Liver (tissue), 9 donors: Measurements from ENCODE around the gene CRHR1. TPM values are rescaled to one million over a fixed set of nuclear protein-coding genes. Genes with fewer than 3 reads are reported as not detected.

Experiments
- DNase-seq: peaks from one replicate; pipeline ENCODE4 v3.0.0-alpha.2; 2017; ENCODE audit warnings: low spot score
- H3K27ac ChIP-seq, 2 donors: one replicate each; pipeline ENCODE4 v1.7.0; 2013; ENCODE audit warnings: inconsistent platforms in 2 of 2, low read length in 2 of 2, control low read depth in 1 of 2, low read depth in 1 of 2, mild to moderate bottlenecking in 1 of 2
- H3K27me3 ChIP-seq, 4 donors: one replicate each; pipeline versions ENCODE4 v1.6.1 to v1.7.0; 2013; ENCODE audit warnings: low read length in 3 of 4, inconsistent platforms in 1 of 4, mild to moderate bottlenecking in 1 of 4, moderate library complexity in 1 of 4; ENCODE audit not compliant: control insufficient read depth in 4 of 4, insufficient read depth in 4 of 4
- H3K36me3 ChIP-seq, 4 donors: one replicate each; pipeline versions ENCODE4 v1.6.1 to v1.7.0; 2013; ENCODE audit warnings: low read length in 3 of 4, mild to moderate bottlenecking in 3 of 4, low read depth in 1 of 4, moderate library complexity in 1 of 4; ENCODE audit not compliant: control insufficient read depth in 4 of 4, insufficient read depth in 3 of 4
- H3K4me1 ChIP-seq, 4 donors: one replicate each; pipeline versions ENCODE4 v1.6.1 to v1.7.0; 2013; ENCODE audit warnings: low read length in 3 of 4, mild to moderate bottlenecking in 3 of 4, moderate library complexity in 1 of 4; ENCODE audit not compliant: control insufficient read depth in 4 of 4, insufficient read depth in 4 of 4
- H3K4me3 ChIP-seq, 3 donors: one replicate each; pipeline versions ENCODE4 v1.6.1 to v1.7.0; 2013; ENCODE audit warnings: low read length in 3 of 3, control low read depth in 1 of 3, low read depth in 1 of 3, mild to moderate bottlenecking in 1 of 3
- H3K9ac ChIP-seq, 2 donors: one replicate each; pipeline ENCODE4 v1.7.0; 2013; ENCODE audit warnings: low read length in 2 of 2, mild to moderate bottlenecking in 2 of 2, moderate library complexity in 2 of 2, control low read depth in 1 of 2, low read depth in 1 of 2
- H3K9me3 ChIP-seq, 4 donors: one replicate each; pipeline versions ENCODE4 v1.6.1 to v1.7.0; 2013; ENCODE audit warnings: low read length in 3 of 4; ENCODE audit not compliant: control insufficient read depth in 4 of 4
- EGR1 ChIP-seq, 2 donors: IDR thresholded peaks; 2 replicates each; pipeline ENCODE4 v1.6.1; 2016 to 2018; ENCODE audit warnings: antibody characterized with exemption in 2 of 2, low read depth in 2 of 2
- FOXA1 ChIP-seq: IDR thresholded peaks from 2 replicates; pipeline ENCODE4 v1.6.1; 2016; ENCODE audit warnings: antibody characterized with exemption
- FOXA2 ChIP-seq: IDR thresholded peaks from 2 replicates; pipeline ENCODE4 v1.6.1; 2016; ENCODE audit warnings: antibody characterized with exemption
- GABPA ChIP-seq, 2 donors: IDR thresholded peaks in 1 of 2; conservative IDR thresholded peaks in 1 of 2; 2 replicates each; pipeline ENCODE4 v1.6.1; 2016; ENCODE audit warnings: antibody characterized with exemption in 2 of 2, mild to moderate bottlenecking in 1 of 2, moderate library complexity in 1 of 2
- HNF4A ChIP-seq, 2 donors: conservative IDR thresholded peaks; 2 replicates each; pipeline ENCODE4 v1.6.1; 2016; ENCODE audit warnings: antibody characterized with exemption in 2 of 2, mild to moderate bottlenecking in 2 of 2
- HNF4G ChIP-seq: IDR thresholded peaks from 2 replicates; pipeline ENCODE4 v1.6.1; 2016; ENCODE audit warnings: antibody characterized with exemption
- JUND ChIP-seq, 2 donors: IDR thresholded peaks; 2 replicates each; pipeline ENCODE4 v1.6.1; 2016; ENCODE audit warnings: antibody characterized with exemption in 2 of 2
- NR2F2 ChIP-seq: IDR thresholded peaks from 2 replicates; pipeline ENCODE4 v1.6.1; 2016; ENCODE audit warnings: antibody characterized with exemption
- RAD21 ChIP-seq, 2 donors: IDR thresholded peaks; 2 replicates each; pipeline ENCODE4 v1.6.1; 2016; ENCODE audit warnings: antibody characterized with exemption in 2 of 2, mild to moderate bottlenecking in 2 of 2
- RXRA ChIP-seq, 2 donors: IDR thresholded peaks; 2 replicates each; pipeline ENCODE4 v1.6.1; 2017 to 2018; ENCODE audit warnings: antibody characterized with exemption in 2 of 2, mild to moderate bottlenecking in 1 of 2
- SP1 ChIP-seq: IDR thresholded peaks from 2 replicates; pipeline ENCODE4 v1.6.1; 2018; ENCODE audit warnings: antibody characterized with exemption, mild to moderate bottlenecking
- TAF1 ChIP-seq: conservative IDR thresholded peaks from 2 replicates; pipeline ENCODE4 v1.6.1; 2016; ENCODE audit warnings: antibody characterized with exemption, mild to moderate bottlenecking
- YY1 ChIP-seq: IDR thresholded peaks from 2 replicates; pipeline ENCODE4 v1.6.1; 2016; ENCODE audit warnings: antibody characterized with exemption, mild to moderate bottlenecking
- WGBS: extraction: QIAGEN DNeasy Blood & Tissue Kit; methylation state at CpG from one replicate; pipeline ENCODE4 v1.1.7; 2013; 5-methylcytosine and 5-hydroxymethylcytosine counted together
- polyA plus RNA-seq, 2 donors: library from polyadenylated mRNA; stranded (reverse) in 1 of 2; unstranded in 1 of 2; fragments of 200-250 nt in 1 of 2; fragments of >200 nt in 1 of 2; fragmentation: Nextera tagmentation in 1 of 2; extraction: Ambion mirVana in 1 of 2; gene quantifications; one replicate each; pipeline versions ENCODE4 v1.2.1 to v1.2.3, GENCODE V29; 2013 to 2015
- total RNA-seq, 2 donors: library from RNA; depleted of rRNA; stranded (reverse); fragments of >200 nt; gene quantifications; one replicate each; pipeline ENCODE4 v1.2.3, GENCODE V29; 2014
- TF ChIP-seq, protein P1 (sequence below): IDR thresholded peaks from 2 replicates; pipeline ENCODE4 v1.6.1; 2016; ENCODE audit warnings: antibody characterized with exemption
- TF ChIP-seq, protein P2 (sequence below): IDR thresholded peaks from 2 replicates; pipeline ENCODE4 v1.6.1; 2016; ENCODE audit warnings: antibody characterized with exemption
- TF ChIP-seq, protein P3 (sequence below): IDR thresholded peaks from 2 replicates; pipeline ENCODE4 v1.6.1; 2016; ENCODE audit warnings: antibody characterized with exemption
- TF ChIP-seq, protein P4 (sequence below): IDR thresholded peaks from 2 replicates; pipeline ENCODE4 v1.6.1; 2016; ENCODE audit warnings: antibody characterized with exemption, mild to moderate bottlenecking
- donor health status: healthy.
- donor health status: healthy.
- donor health status: healthy.
- donor health status: healthy.
- donor health status: healthy.

CRHR1 gene
- total and polyA plus RNA-seq, 4 donors, result not detected

DNA sequence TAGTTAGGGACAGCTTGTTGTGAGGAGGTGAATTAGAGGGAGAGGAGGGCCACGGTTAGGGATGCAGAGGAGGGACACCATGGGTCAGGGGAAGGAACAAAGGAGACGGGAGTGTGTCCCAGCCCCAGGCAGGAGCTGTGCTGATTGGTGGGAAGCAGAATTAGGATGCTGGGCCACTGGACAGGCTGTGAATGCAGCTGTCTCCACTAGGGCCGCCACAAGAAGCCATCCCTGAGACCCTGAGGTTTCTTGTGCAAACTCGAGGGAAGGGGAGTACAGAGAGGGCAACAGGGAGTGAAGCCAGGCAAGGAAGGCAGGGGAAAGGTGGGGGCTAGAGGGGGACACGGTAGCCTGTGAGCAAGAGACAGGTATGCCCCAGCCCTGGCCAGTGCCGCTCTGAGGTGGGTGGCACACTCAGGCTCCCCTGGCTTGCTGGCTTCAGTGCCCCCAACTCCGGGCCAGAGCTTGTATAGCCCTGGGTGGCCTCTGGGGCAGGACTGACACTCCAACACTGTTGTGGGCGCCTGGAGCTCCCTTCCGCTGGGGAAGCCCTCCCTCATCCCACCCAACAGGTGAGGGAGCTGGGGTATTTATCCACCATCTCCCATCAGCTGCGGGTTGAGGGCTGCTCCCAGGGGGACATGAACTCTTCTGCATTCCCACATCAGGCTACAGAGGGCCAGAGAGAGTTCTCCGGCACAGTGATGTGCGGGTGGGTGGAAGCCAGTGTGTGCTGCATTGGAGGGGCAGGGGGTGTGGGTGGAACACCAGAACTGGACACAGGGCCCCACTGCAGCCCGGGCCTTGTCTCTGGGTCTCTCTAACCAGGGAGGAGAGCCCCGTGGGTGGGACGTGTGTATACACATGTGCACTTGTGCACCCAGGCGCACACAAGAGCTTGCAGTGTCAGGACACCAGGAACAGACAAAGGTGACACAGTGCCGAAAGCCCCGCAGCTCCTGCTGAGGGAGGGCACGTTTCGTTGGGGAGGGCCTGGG is 52.2 kb downstream of the CRHR1 start:
- Histone ChIP-seq H3K9me3 (no peaks in the 10 kb centered on the region), H3K4me3 (no peak overlapping the region), H3K27me3 (no peaks in the 10 kb centered on the region), H3K27ac (no peak overlapping the region), H3K9ac (no peak overlapping the region), H3K36me3 (no peaks in the 10 kb centered on the region), H3K4me1 (no peaks in the 10 kb centered on the region)
- no peak for DNase-seq
- WGBS, result 69% methylated on average over 20 of the region's 20 CpGs
- TF ChIP-seq RXRA (IDR thresholded peaks at IDR 0.05), result no peak
- TF ChIP-seq, protein P1, sequence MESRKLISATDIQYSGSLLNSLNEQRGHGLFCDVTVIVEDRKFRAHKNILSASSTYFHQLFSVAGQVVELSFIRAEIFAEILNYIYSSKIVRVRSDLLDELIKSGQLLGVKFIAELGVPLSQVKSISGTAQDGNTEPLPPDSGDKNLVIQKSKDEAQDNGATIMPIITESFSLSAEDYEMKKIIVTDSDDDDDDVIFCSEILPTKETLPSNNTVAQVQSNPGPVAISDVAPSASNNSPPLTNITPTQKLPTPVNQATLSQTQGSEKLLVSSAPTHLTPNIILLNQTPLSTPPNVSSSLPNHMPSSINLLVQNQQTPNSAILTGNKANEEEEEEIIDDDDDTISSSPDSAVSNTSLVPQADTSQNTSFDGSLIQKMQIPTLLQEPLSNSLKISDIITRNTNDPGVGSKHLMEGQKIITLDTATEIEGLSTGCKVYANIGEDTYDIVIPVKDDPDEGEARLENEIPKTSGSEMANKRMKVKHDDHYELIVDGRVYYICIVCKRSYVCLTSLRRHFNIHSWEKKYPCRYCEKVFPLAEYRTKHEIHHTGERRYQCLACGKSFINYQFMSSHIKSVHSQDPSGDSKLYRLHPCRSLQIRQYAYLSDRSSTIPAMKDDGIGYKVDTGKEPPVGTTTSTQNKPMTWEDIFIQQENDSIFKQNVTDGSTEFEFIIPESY, result no peak
- TF ChIP-seq, protein P2, sequence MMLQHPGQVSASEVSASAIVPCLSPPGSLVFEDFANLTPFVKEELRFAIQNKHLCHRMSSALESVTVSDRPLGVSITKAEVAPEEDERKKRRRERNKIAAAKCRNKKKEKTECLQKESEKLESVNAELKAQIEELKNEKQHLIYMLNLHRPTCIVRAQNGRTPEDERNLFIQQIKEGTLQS, result no peak
- no peak for TF ChIP-seq JUND (IDR thresholded peaks at IDR 0.05)
- TF ChIP-seq, protein P3, sequence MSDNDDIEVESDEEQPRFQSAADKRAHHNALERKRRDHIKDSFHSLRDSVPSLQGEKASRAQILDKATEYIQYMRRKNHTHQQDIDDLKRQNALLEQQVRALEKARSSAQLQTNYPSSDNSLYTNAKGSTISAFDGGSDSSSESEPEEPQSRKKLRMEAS, result no peak
- no peak for TF ChIP-seq NR2F2
- TF ChIP-seq RAD21 (IDR thresholded peaks at IDR 0.05), result no peak
- no peak for TF ChIP-seq EGR1 (IDR thresholded peaks at IDR 0.05; ENCODE audit: low read depth in 2 of 2)
- TF ChIP-seq GABPA (IDR thresholded peaks at IDR 0.05 in 1 of 2, conservative IDR thresholded peaks at IDR 0.05 in 1 of 2), result no peak
- no peak for TF ChIP-seq FOXA1
- no peak for TF ChIP-seq HNF4A (conservative IDR thresholded peaks at IDR 0.05)
- no peak for TF ChIP-seq SP1
- no peak for TF ChIP-seq YY1
- TF ChIP-seq HNF4G, result no peak
- no peak for TF ChIP-seq TAF1
- TF ChIP-seq FOXA2, result no peak

DNA sequence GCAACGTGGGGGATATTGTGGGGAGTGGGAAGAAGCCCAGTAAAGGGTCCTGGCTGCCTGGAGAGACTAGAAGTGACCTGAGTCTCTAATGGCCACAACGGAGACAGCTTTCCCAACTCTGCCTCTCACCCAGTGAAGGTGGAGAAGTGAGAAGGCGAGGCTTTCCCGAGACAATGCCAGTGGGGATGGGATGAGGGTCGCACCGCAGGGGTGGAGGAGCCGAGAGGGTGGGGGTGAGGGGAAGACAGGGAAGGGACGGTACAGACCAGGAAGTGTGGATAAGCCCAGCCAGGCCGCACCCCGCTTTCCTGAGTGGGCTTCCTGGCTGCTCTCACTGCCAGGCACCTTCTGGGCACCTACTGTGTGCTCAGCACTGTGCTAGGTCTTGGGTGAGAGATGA is 53.1 kb downstream of the CRHR1 start:
- Histone ChIP-seq H3K27me3 (no peaks in the 10 kb centered on the region), H3K9ac (no peak overlapping the region), H3K4me3 (no peak overlapping the region), H3K27ac (no peak overlapping the region), H3K36me3 (no peaks in the 10 kb centered on the region), H3K4me1 (no peaks in the 10 kb centered on the region), H3K9me3 (no peaks in the 10 kb centered on the region)
- WGBS, result 48% methylated on average over 10 of the region's 10 CpGs
- no peak for TF ChIP-seq HNF4A (conservative IDR thresholded peaks at IDR 0.05)
- DNase-seq, result no peak

DNA sequence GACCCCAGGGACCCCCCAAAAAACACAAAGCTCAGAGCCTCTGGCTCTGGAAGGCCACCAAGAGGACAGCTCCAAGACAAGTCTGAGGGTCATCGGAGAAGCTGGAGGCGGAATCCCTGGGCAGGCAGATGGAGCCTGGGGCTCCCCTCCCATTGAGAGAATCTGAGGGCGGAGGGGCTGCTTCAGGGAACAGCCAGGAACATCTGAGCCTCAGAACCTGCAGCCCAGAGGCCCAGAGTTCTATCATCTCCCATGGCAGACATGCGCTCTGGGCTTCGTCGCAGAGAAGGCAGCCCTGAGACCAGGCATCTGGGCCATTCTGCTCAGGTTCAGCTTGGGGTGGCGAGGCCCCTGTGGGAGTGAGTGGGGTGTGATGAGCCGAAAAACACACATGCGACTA is 53.5 kb downstream of the CRHR1 start:
- Histone ChIP-seq H3K4me1 (no peaks in the 10 kb centered on the region), H3K4me3 (no peak overlapping the region), H3K36me3 (no peaks in the 10 kb centered on the region), H3K9ac (no peak overlapping the region), H3K27ac (no peak overlapping the region), H3K9me3 (no peaks in the 10 kb centered on the region), H3K27me3 (no peaks in the 10 kb centered on the region)
- DNase-seq, result no peak
- 91% methylated on average over 9 of the region's 9 CpGs for WGBS
- TF ChIP-seq GABPA (IDR thresholded peaks at IDR 0.05 in 1 of 2, conservative IDR thresholded peaks at IDR 0.05 in 1 of 2) (no peak), RAD21 (IDR thresholded peaks at IDR 0.05) (no peak), JUND (IDR thresholded peaks at IDR 0.05) (no peak), EGR1 (IDR thresholded peaks at IDR 0.05; ENCODE audit: low read depth in 2 of 2) (no peak), RXRA (IDR thresholded peaks at IDR 0.05) (no peak), NR2F2 (no peak)
- TF ChIP-seq, protein P4, sequence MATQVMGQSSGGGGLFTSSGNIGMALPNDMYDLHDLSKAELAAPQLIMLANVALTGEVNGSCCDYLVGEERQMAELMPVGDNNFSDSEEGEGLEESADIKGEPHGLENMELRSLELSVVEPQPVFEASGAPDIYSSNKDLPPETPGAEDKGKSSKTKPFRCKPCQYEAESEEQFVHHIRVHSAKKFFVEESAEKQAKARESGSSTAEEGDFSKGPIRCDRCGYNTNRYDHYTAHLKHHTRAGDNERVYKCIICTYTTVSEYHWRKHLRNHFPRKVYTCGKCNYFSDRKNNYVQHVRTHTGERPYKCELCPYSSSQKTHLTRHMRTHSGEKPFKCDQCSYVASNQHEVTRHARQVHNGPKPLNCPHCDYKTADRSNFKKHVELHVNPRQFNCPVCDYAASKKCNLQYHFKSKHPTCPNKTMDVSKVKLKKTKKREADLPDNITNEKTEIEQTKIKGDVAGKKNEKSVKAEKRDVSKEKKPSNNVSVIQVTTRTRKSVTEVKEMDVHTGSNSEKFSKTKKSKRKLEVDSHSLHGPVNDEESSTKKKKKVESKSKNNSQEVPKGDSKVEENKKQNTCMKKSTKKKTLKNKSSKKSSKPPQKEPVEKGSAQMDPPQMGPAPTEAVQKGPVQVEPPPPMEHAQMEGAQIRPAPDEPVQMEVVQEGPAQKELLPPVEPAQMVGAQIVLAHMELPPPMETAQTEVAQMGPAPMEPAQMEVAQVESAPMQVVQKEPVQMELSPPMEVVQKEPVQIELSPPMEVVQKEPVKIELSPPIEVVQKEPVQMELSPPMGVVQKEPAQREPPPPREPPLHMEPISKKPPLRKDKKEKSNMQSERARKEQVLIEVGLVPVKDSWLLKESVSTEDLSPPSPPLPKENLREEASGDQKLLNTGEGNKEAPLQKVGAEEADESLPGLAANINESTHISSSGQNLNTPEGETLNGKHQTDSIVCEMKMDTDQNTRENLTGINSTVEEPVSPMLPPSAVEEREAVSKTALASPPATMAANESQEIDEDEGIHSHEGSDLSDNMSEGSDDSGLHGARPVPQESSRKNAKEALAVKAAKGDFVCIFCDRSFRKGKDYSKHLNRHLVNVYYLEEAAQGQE, result no peak
- TF ChIP-seq, protein P1, result no peak
- TF ChIP-seq, protein P3, result no peak
- TF ChIP-seq, protein P2, result no peak
